Hepatocyte (in vitro differentiated cells): Measurements from ENCODE around the gene EFNB1.

Experiments used
- CTCF ChIP-seq: fragments of 200-600 bp; sonication (generic); IDR thresholded peaks from 2 replicates; pipeline ENCODE4 v1.5.1; 2016; ENCODE audit warnings: antibody characterized with exemption, mild to moderate bottlenecking; ENCODE audit not compliant: poor library complexity
- EZH2 ChIP-seq: fragments of 200-600 bp; sonication (generic); IDR thresholded peaks from 2 replicates; pipeline ENCODE4 v1.6.1; 2016; ENCODE audit warnings: antibody characterized with exemption, mild to moderate bottlenecking, borderline replicate concordance

GRCh38 chrX:68833448-68833805, 4.6 kb downstream of the EFNB1 start:
- TF ChIP-seq EZH2 = no peak
- TF ChIP-seq CTCF = no peak
